ENCODE results near the gene LIPC.

LIPC gene

GRCh38 chr15:58460872-58461271 lies 29.1 kb downstream of the LIPC start:
- Histone ChIP-seq H3K9me3 (ENCODE audit: insufficient read depth, low read length) (no peaks in the 10 kb centered on the region), H2AFZ (ENCODE audit: low read depth, low read length, severe bottlenecking) (no peak overlapping the region), H3K27ac (ENCODE audit: low read depth, low read length) (no peak overlapping the region), H3K4me3 (ENCODE audit: insufficient read depth, low read length, poor library complexity, severe bottlenecking) (no peak overlapping the region), H3K9me2 (replicated peaks; ENCODE audit: insufficient read depth, low read length) (no peaks in the 10 kb centered on the region), H3K9ac (ENCODE audit: low read length) (no peak overlapping the region), H3F3A (ENCODE audit: insufficient read depth) (no peaks in the 10 kb centered on the region), H3K27me3 (ENCODE audit: low read length) (no peaks in the 10 kb centered on the region), H3K36me3 (ENCODE audit: low read length) (no peaks in the 10 kb centered on the region), H4K20me1 (ENCODE audit: low read depth, low read length) (no peaks in the 10 kb centered on the region), H3K79me2 (ENCODE audit: insufficient read depth, low read length) (no peaks in the 10 kb centered on the region), H3K4me2 (ENCODE audit: low read depth, low read length, poor library complexity, severe bottlenecking) (no peak overlapping the region)
- TF ChIP-seq CTCF (IDR thresholded peaks at IDR 0.05; ENCODE audit: insufficient read depth, low read length, poor library complexity, severe bottlenecking): no peak
- TF ChIP-seq EZH2phosphoT487 (conservative IDR thresholded peaks at IDR 0.05; ENCODE audit: low read length): no peak

GRCh38 chr15:58462547-58462946 lies 30.8 kb downstream of the LIPC start:
- TF ChIP-seq EZH2phosphoT487 (conservative IDR thresholded peaks at IDR 0.05; ENCODE audit: low read length): no peak
- no peak for TF ChIP-seq CTCF (IDR thresholded peaks at IDR 0.05; ENCODE audit: insufficient read depth, low read length, poor library complexity, severe bottlenecking)
- Histone ChIP-seq H3K79me2 (ENCODE audit: insufficient read depth, low read length) (no peaks in the 10 kb centered on the region), H3K4me3 (ENCODE audit: insufficient read depth, low read length, poor library complexity, severe bottlenecking) (no peak overlapping the region), H3K36me3 (ENCODE audit: low read length) (no peaks in the 10 kb centered on the region), H3K4me2 (ENCODE audit: low read depth, low read length, poor library complexity, severe bottlenecking) (no peak overlapping the region), H4K20me1 (ENCODE audit: low read depth, low read length) (no peaks in the 10 kb centered on the region), H2AFZ (ENCODE audit: low read depth, low read length, severe bottlenecking) (no peak overlapping the region), H3F3A (ENCODE audit: insufficient read depth) (no peaks in the 10 kb centered on the region), H3K9me3 (ENCODE audit: insufficient read depth, low read length) (no peaks in the 10 kb centered on the region), H3K27me3 (ENCODE audit: low read length) (no peaks in the 10 kb centered on the region), H3K9me2 (replicated peaks; ENCODE audit: insufficient read depth, low read length) (no peaks in the 10 kb centered on the region), H3K9ac (ENCODE audit: low read length) (no peak overlapping the region), H3K27ac (ENCODE audit: low read depth, low read length) (no peak overlapping the region)

GRCh38 chr15:58462973-58463663 lies 31.3 kb downstream of the LIPC start:
- no peak overlapping the region for H2AFZ ChIP-seq (ENCODE audit: low read depth, low read length, severe bottlenecking)
- H3K27ac ChIP-seq (ENCODE audit: low read depth, low read length): no peak overlapping the region
- H3K9me2 ChIP-seq (replicated peaks; ENCODE audit: insufficient read depth, low read length): no peaks in the 10 kb centered on the region
- TF ChIP-seq CTCF (IDR thresholded peaks at IDR 0.05; ENCODE audit: insufficient read depth, low read length, poor library complexity, severe bottlenecking): no peak
- TF ChIP-seq EZH2phosphoT487 (conservative IDR thresholded peaks at IDR 0.05; ENCODE audit: low read length): no peak
- H3K9ac ChIP-seq (ENCODE audit: low read length): no peak overlapping the region
- H3K27me3 ChIP-seq (ENCODE audit: low read length): no peaks in the 10 kb centered on the region
- no peak overlapping the region for H3K4me3 ChIP-seq (ENCODE audit: insufficient read depth, low read length, poor library complexity, severe bottlenecking)
- H3K4me2 ChIP-seq (ENCODE audit: low read depth, low read length, poor library complexity, severe bottlenecking): no peak overlapping the region
- H3F3A ChIP-seq (ENCODE audit: insufficient read depth): no peaks in the 10 kb centered on the region
- no peaks in the 10 kb centered on the region for H3K79me2 ChIP-seq (ENCODE audit: insufficient read depth, low read length)
- no peaks in the 10 kb centered on the region for H3K9me3 ChIP-seq (ENCODE audit: insufficient read depth, low read length)
- no peaks in the 10 kb centered on the region for H4K20me1 ChIP-seq (ENCODE audit: low read depth, low read length)
- H3K36me3 ChIP-seq (ENCODE audit: low read length): no peaks in the 10 kb centered on the region
